ENCODE data around the gene CHSY1. TPM values are rescaled to one million over a fixed set of nuclear protein-coding genes. Genes with fewer than 3 reads are reported as not detected.

CHSY1 gene
- total RNA-seq, 2 experiments from 2014 or later: 5.0 to 14.3 TPM

GRCh38 chr15:101255615-101256241 lies 3.9 kb upstream of the CHSY1 start:
- H3K36me3 ChIP-seq (ENCODE audit: insufficient read depth, low read length): no peaks in the 10 kb centered on the region
- no peaks in the 10 kb centered on the region for H3K9me2 ChIP-seq (ENCODE audit: insufficient read depth, low read length)
- no peaks in the 10 kb centered on the region for H3K79me2 ChIP-seq (ENCODE audit: insufficient read depth, low read depth, low read length)
- ChIA-PET CTCF (ENCODE audit: unreplicated experiment) (no interaction called here), POLR2A (interaction anchor here (0.6 to 0.7 kb wide), 2 partner anchors 10 to 409 kb away, joined by 3 read pairs; no protein-coding TSS in a partner anchor)
- peaks cover under 1% of the 10 kb centered on the region; the same call in 1 of the 2 replicates for H4K20me1 ChIP-seq (ENCODE audit: insufficient read depth, low read length)
- intact Hi-C loops (cut with micrococcal nuclease; ENCODE audit: unreplicated experiment): no loop called here
- TF ChIP-seq CTCF (conservative IDR thresholded peaks at IDR 0.05; ENCODE audit: low read length): no peak
- TF ChIP-seq EZH2phosphoT487 (IDR thresholded peaks at IDR 0.05; ENCODE audit: borderline replicate concordance, low read depth, low read length): no peak
- no TSS peak for BruUV-seq (replicated peaks)
- no peak overlapping the region for H3K4me2 ChIP-seq (ENCODE audit: low read length)
- no peak overlapping the region for H2AFZ ChIP-seq (ENCODE audit: low read length)
- H3K4me1 ChIP-seq (ENCODE audit: insufficient read depth, low read length, poor library complexity, severe bottlenecking): peaks cover 2% of the 10 kb centered on the region
- H3K4me3 ChIP-seq (ENCODE audit: low read depth, low read length, poor library complexity, severe bottlenecking): no peak overlapping the region
- DNase-seq (ENCODE audit: low spot score): no peak
- H3K27ac ChIP-seq (ENCODE audit: low read depth, low read length, poor library complexity, severe bottlenecking): no peak overlapping the region
- H3K9me3 ChIP-seq (ENCODE audit: low read length): no peaks in the 10 kb centered on the region

- intact Hi-C loops (cut with micrococcal nuclease; ENCODE audit: unreplicated experiment): no loop called here
- ChIA-PET POLR2A (interaction anchor here (0.6 kb wide), 1 partner anchor 110 kb away, joined by 4 read pairs; no protein-coding TSS in a partner anchor), CTCF (ENCODE audit: unreplicated experiment) (no interaction called here)
- Histone ChIP-seq H3K4me1 (ENCODE audit: insufficient read depth, low read length, poor library complexity, severe bottlenecking) (peaks cover 6% of the 10 kb centered on the region), H3K4me2 (ENCODE audit: low read length) (no peak overlapping the region), H3K27ac (ENCODE audit: low read depth, low read length, poor library complexity, severe bottlenecking) (no peak overlapping the region), H3K9me2 (ENCODE audit: insufficient read depth, low read length) (no peaks in the 10 kb centered on the region), H3K79me2 (ENCODE audit: insufficient read depth, low read depth, low read length) (no peaks in the 10 kb centered on the region), H3K9me3 (ENCODE audit: low read length) (no peaks in the 10 kb centered on the region), H4K20me1 (ENCODE audit: insufficient read depth, low read length) (peaks cover 8% of the 10 kb centered on the region), H3K36me3 (ENCODE audit: insufficient read depth, low read length) (no peaks in the 10 kb centered on the region), H3K4me3 (ENCODE audit: low read depth, low read length, poor library complexity, severe bottlenecking) (no peak overlapping the region), H2AFZ (ENCODE audit: low read length) (no peak overlapping the region)
- BruUV-seq (replicated peaks): no TSS peak
- TF ChIP-seq EZH2phosphoT487 (IDR thresholded peaks at IDR 0.05; ENCODE audit: borderline replicate concordance, low read depth, low read length) (no peak), CTCF (conservative IDR thresholded peaks at IDR 0.05; ENCODE audit: low read length) (no peak)
- DNase-seq (ENCODE audit: low spot score): no peak
Observed at GRCh38 chr15:101255051-101255395, 3.2 kb upstream of the CHSY1 start.
